ENCODE data around the gene CSRP2.
A peak's percentile ranks its signal among the peaks of the same experiment; 100 is the strongest.

DNA sequence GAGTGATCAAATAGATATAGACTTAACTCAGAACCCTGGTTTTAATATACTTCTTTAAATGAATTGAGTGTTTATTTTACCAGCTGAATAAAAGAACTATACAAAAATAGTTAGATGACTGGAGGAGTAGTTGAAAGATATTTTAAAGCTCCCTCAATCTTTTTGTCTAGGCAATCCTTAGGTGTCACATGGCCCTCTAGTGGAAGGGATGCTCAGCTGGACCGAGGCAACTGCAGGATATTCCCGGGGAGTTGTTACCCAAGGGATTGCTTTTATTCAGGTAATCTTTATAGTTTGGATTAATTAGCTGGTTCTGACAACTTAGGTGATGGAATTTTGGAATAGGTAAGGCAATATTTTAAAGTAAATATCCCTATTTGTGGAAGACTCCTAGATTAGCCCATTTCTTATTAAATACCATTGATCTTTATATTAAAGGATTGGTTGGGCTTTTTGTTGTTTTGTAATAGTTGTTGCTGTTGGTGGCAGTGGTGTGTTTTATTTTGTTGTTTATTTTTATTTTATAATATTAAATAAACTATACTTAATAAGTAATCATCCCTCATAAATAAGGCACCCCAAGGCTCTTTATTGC is 57.8 kb downstream of the CSRP2 start:
- TF ChIP-seq, protein P1, sequence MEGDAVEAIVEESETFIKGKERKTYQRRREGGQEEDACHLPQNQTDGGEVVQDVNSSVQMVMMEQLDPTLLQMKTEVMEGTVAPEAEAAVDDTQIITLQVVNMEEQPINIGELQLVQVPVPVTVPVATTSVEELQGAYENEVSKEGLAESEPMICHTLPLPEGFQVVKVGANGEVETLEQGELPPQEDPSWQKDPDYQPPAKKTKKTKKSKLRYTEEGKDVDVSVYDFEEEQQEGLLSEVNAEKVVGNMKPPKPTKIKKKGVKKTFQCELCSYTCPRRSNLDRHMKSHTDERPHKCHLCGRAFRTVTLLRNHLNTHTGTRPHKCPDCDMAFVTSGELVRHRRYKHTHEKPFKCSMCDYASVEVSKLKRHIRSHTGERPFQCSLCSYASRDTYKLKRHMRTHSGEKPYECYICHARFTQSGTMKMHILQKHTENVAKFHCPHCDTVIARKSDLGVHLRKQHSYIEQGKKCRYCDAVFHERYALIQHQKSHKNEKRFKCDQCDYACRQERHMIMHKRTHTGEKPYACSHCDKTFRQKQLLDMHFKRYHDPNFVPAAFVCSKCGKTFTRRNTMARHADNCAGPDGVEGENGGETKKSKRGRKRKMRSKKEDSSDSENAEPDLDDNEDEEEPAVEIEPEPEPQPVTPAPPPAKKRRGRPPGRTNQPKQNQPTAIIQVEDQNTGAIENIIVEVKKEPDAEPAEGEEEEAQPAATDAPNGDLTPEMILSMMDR (optimal IDR thresholded peaks at IDR 0.05 in 1 of 3, IDR thresholded peaks at IDR 0.05 in 1 of 3, conservative IDR thresholded peaks at IDR 0.05 in 1 of 3; ENCODE audit: extremely low read depth in 1 of 3, insufficient read depth in 2 of 3, low read length in 3 of 3): peak; percentile 57 to 77 (median 73)
- no peak for TF ChIP-seq EZH2 (IDR thresholded peaks at IDR 0.05; ENCODE audit: low read length)

Measured in keratinocyte (primary cell).